HG02943 (cell line): ENCODE data around the gene ULK2.
"Not testable (repeated sequence)": the region's sequence is repeated elsewhere in the genome, so short reads cannot be mapped to it uniquely, and the experiment has no call there.

Experiments used
- ATAC-seq: cut with Tn5 transposase; IDR thresholded peaks from one replicate; pipeline ENCODE4 v1.9.1; 2021; ENCODE audit warnings: mild to moderate bottlenecking, low read depth, moderate library complexity; ENCODE audit not compliant: unreplicated experiment

The ULK2 gene

GRCh38 chr17:19868079-19868395, 301 bp upstream of the ULK2 start:
- ATAC-seq: no peak

GRCh38 chr17:19867079-19867328, 732 bp downstream of the ULK2 start:
- no peak for ATAC-seq

DNA sequence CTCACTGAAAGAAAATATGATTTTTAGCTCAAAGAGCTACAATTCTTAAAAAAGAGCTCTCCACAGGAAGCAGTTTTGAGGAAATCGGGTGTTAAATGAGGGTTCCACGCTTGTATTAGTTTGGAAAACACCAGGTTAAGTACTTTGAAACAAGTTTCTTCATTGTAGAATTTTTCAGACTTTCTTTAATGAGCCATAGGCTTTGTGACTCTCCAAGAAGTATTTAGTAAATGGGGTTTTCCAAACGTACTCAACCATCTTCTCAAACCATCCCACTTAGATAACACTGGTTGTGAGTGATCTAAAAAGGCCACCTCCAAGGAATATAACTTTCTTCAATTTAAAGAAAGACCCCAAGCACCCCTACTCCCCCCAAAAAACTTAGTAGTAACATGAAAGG, 2.7 kb downstream of the ULK2 start:
- no peak for ATAC-seq

- ATAC-seq: not testable (repeated sequence)
These were observed 7.0 kb downstream of the ULK2 start for GRCh38 chr17:19860647-19861177.

GRCh38 chr17:19857640-19858039, 10.1 kb downstream of the ULK2 start:
- no peak for ATAC-seq

DNA sequence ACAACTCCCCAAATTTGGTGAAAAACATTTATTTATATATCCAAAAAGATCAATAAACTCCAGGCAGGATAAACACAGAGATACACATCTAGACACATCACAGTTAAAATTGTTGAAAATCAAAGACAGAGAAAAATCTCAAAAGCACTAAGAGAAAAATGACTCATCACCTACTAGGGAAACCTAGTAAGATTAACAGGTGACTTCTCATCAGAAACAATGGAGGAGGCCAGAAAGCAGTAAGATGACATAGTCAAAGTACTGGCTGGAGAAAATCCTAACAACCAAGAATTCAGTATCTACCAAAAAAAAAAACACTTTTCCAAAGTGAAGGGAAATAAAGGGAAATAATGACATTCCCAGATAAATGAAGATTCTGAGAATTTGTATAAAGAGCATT, 33.8 kb downstream of the ULK2 start:
- ATAC-seq: no peak

- ATAC-seq: no peak
These were observed 37.7 kb downstream of the ULK2 start for GRCh38 chr17:19830061-19830460.

GRCh38 chr17:19812407-19812806, 55.3 kb downstream of the ULK2 start:
- no peak for ATAC-seq

- no peak for ATAC-seq
These were observed 62.7 kb downstream of the ULK2 start for GRCh38 chr17:19805006-19805405.

DNA sequence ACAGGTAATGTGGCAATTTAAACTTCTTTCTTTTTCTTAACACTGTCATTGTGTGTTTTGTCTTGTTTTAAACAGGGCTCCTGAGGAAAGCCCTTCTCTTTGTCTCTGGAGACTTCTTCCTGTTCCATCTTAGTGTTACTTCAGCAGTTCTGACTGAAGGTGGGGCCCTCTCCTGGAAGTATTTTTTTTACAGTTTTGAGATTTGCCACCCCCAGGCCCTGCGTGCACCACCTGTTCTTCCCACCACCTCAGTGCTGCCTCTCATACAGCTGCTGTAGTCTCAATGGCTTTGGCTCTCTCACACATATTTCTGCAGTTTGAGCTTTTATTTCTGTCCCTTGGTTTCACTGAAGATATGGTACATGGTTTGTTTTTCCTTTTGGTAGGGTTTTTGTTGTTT, 67.2 kb downstream of the ULK2 start:
- no peak for ATAC-seq

DNA sequence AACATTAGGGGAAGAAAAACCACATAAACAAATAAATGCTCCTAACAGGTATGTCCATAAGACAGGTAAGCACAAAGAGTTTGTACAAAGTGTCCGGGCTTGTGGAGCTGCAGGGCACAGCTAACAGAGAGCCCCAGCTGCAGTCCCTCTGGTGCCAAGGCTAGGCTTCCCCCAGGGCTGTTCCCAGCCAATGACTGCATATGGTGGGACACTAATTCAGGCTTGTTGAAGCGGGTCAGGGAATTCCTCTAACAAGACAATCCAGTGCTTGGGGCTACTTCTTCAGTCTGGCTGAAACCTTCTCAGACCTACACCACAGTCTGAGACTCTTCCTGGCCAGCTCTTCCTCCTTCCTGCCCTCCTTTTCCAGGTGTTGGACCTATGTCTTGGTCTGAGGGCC, 67.9 kb downstream of the ULK2 start:
- ATAC-seq: no peak

DNA sequence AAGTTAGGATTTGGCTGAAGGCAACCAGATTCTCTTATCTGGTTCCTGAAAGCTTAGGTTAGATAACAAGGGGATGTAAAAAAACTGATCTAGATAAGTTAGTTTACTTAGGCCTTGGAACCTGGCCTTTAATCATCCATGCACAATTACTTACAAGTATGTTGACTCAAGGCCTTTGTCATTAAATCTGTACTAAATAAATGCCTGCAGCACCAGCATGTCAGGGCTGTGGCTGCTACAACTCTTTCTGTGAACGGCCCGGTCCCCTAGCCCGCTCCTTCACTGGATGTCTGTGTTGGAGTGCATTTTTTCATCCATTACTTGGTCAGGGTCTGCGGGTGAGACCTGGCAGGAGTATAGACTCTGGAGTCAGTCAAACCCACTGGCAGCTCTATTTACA, 71.3 kb downstream of the ULK2 start:
- no peak for ATAC-seq

GRCh38 chr17:19791918-19792550, 75.7 kb downstream of the ULK2 start:
- no peak for ATAC-seq

DNA sequence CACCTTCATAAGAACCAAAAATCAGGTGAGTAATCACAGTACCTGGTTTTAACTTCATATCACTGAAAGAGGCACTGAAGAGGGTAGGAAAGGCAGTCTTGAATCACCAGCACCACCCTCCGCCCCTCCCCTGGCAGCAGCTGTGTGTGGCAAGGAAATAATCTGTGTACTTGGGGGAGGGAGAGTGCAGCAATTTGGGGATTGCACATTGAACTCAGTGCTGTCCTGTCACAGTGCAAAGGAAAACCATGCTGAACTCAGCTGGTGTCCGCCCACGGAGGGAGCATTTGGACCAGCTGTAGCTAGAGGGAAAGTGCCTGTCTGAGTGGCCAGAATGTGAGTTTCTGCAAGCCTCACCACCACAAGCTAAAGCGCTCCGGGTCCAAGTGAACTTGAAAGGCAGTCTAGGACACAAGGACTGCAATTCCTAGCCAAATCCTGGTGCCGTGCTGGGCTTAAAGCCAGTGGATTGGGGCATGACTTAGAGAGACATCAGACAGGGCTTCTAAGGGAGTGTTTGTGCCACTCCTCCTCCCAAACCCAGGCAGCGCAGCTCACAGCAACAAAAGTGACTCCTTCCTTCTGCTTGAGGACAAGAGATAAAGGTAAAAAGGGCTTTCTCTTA, 79.9 kb downstream of the ULK2 start:
- no peak for ATAC-seq

DNA sequence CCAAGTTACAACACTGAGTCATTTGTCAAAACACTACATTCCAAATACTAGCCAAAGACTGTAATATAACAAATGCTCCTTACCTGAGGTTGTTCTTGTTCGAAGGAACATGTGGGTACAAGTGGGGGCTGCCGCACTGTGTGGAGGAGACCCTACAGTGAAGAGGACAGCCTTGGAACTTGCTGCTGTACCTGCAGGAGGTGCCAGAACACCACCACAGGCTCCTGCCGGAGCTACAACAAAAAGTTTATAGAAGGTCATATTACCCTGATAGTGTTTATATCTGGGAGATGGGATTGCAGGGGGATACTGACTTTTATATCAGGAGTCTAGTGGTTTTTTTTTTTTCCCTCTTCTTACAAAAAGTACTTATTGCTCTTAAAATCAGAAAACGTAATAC, 81.9 kb downstream of the ULK2 start:
- no peak for ATAC-seq

DNA sequence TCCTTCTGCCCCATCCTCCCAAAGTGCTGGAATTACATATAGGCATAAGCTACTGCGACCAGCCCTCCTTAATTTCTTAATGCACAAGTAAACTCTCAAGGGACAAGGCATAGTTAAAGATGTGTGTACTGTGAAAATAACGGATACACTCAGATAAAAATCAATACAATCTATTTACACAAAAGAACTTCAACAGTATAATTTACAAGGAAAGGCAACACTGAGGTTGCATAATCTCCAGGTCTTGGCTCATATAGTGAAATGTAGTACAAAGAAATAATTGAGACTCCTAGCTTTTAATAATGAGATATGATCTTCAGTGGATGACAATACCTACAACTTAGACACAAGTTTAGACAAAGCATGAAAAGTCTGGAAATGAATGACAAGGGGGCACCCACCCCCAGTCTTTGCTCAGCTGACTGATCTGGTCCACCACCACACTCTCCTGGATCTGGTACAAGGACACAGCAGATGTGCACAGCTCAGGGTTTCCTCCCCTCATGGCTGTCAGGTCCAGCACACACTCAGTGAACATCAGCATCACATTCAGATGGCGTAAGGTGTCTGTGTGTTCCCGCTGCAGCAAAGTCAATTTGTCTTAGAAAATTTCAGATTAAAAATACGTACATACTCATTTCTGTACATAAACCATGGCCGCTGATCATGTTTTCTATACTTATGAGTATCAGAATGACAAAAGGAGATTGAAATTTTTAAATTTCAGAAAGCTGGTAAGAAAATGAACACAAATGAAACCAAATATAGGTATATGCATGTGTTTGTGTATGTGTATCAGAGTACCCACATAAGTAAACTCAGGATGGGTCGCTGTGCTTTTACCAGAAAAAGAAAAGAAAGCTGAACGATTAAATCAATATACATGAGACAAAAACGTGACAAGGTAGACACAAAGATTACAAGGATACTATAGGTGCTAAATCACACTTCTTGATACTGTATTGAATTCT, 86.0 kb downstream of the ULK2 start:
- ATAC-seq: no peak

- no peak for ATAC-seq
These were observed 86.9 kb downstream of the ULK2 start for GRCh38 chr17:19780846-19781245.

- no peak for ATAC-seq
These were observed 94.2 kb downstream of the ULK2 start for GRCh38 chr17:19773534-19773933.

DNA sequence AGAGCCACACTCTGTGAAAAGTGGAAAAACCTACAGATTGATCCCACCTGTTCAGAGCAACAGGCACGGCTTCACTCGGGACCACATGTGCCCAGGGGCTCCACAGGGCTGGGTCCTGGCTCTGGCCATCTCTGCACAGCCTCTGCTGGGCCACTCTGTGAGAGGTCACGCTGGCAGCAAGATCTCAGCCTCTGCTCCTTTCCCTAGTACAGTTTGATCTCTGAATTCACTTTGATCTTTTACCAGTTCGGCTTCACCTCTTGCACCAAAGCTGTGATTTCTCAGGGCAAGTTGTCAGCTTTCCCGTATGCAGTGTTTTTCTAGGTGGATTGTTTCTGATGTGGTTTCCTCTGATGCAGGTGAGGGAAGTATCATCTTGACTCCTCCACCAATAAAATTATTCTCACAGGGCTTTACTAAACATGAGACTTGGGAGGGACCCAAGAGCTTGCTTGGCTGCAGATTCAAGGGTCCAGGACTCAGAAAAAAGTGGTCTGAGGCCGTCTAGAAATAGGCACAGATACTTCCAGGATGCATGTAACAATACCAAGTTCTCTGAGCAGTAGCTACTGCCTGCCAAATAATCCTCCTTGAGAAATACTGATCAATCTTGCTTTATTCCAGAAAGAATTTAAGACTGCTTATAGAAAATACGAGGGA, 95.6 kb downstream of the ULK2 start:
- no peak for ATAC-seq

DNA sequence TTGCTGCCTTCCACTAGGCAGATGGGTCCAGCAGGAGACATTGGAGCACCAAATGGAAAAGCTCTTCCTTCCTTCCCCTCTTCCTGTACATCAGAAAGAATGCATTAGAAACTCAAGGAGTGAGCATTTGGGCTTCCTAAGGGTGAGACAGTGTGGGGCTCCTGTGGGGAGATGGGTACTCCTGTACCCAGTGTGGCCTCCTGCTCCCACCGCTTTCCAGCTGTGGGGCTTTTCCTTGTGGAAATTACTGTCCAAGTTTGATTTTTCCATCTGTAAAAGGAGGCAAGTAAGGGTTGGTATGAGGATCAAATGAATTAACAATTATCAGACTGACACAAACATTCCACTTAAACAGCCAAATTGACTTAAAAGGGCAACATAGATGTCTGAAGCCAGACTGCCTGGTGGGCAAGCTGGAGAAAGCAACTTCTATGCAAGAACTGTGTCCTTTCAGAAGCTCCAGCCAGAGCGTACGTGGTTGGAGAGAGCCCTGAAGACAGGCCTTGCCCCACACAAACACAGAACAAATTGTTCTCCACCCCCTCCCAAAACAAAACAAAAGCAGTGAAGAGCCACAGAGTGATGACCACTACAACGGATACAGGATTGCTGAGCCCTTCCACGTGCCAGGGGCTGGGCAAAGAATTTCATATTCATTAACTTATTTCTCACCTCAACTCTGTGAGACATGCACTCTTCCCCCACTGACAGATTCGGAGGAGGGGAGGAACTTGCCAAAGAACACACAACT, 96.6 kb downstream of the ULK2 start:
- no peak for ATAC-seq
